ENCODE results near the gene THSD4. TPM values are rescaled to one million over a fixed set of nuclear protein-coding genes. Genes with fewer than 3 reads are reported as not detected.

Gene THSD4
- total RNA-seq, 2 experiments from 2014 or later = not detected

- no peaks in the 10 kb centered on the region for H3K79me2 ChIP-seq (ENCODE audit: insufficient read depth, low read depth, low read length)
- no peaks in the 10 kb centered on the region for H3K4me1 ChIP-seq (ENCODE audit: insufficient read depth, low read length, poor library complexity, severe bottlenecking)
- no peaks in the 10 kb centered on the region for H3K9me2 ChIP-seq (ENCODE audit: insufficient read depth, low read length)
- no peak overlapping the region for H3K4me2 ChIP-seq (ENCODE audit: low read length)
- no TSS peak for BruUV-seq (replicated peaks)
- H3K4me3 ChIP-seq (ENCODE audit: low read depth, low read length, poor library complexity, severe bottlenecking) = no peak overlapping the region
- ChIA-PET POLR2A (interaction anchor here (0.6 kb wide), 1 partner anchor 51 kb away, joined by 3 read pairs; no protein-coding TSS in a partner anchor), CTCF (ENCODE audit: unreplicated experiment) (no interaction called here)
- no peak overlapping the region for H2AFZ ChIP-seq (ENCODE audit: low read length)
- H3K36me3 ChIP-seq (ENCODE audit: insufficient read depth, low read length) = no peaks in the 10 kb centered on the region
- intact Hi-C loops (cut with micrococcal nuclease; ENCODE audit: unreplicated experiment) = no loop called here
- H3K27ac ChIP-seq (ENCODE audit: low read depth, low read length, poor library complexity, severe bottlenecking) = no peak overlapping the region
- no peak for DNase-seq (ENCODE audit: low spot score)
- TF ChIP-seq EZH2phosphoT487 (IDR thresholded peaks at IDR 0.05; ENCODE audit: borderline replicate concordance, low read depth, low read length) = no peak
- no peak for TF ChIP-seq CTCF (conservative IDR thresholded peaks at IDR 0.05; ENCODE audit: low read length)
- H4K20me1 ChIP-seq (ENCODE audit: insufficient read depth, low read length) = no peaks in the 10 kb centered on the region
- H3K9me3 ChIP-seq (ENCODE audit: low read length) = no peaks in the 10 kb centered on the region
Measured at GRCh38 chr15:71139241-71139640, 24.0 kb downstream of the THSD4 start.

GRCh38 chr15:71141572-71141971 lies 26.3 kb downstream of the THSD4 start:
- H3K4me1 ChIP-seq (ENCODE audit: insufficient read depth, low read length, poor library complexity, severe bottlenecking) = no peaks in the 10 kb centered on the region
- CTCF ChIA-PET (ENCODE audit: unreplicated experiment) = no interaction called here
- POLR2A ChIA-PET = interaction anchor here (1.1 kb wide), 1 partner anchor 9 kb away, joined by 3 read pairs; no protein-coding TSS in a partner anchor
- no TSS peak for BruUV-seq (replicated peaks)
- H3K9me3 ChIP-seq (ENCODE audit: low read length) = no peaks in the 10 kb centered on the region
- no peak overlapping the region for H3K4me3 ChIP-seq (ENCODE audit: low read depth, low read length, poor library complexity, severe bottlenecking)
- no peaks in the 10 kb centered on the region for H4K20me1 ChIP-seq (ENCODE audit: insufficient read depth, low read length)
- no peak overlapping the region for H3K4me2 ChIP-seq (ENCODE audit: low read length)
- no peak overlapping the region for H2AFZ ChIP-seq (ENCODE audit: low read length)
- no peaks in the 10 kb centered on the region for H3K9me2 ChIP-seq (ENCODE audit: insufficient read depth, low read length)
- no peak for TF ChIP-seq EZH2phosphoT487 (IDR thresholded peaks at IDR 0.05; ENCODE audit: borderline replicate concordance, low read depth, low read length)
- TF ChIP-seq CTCF (conservative IDR thresholded peaks at IDR 0.05; ENCODE audit: low read length) = no peak
- DNase-seq (ENCODE audit: low spot score) = no peak
- no peaks in the 10 kb centered on the region for H3K36me3 ChIP-seq (ENCODE audit: insufficient read depth, low read length)
- intact Hi-C loops (cut with micrococcal nuclease; ENCODE audit: unreplicated experiment) = no loop called here
- no peaks in the 10 kb centered on the region for H3K79me2 ChIP-seq (ENCODE audit: insufficient read depth, low read depth, low read length)
- no peak overlapping the region for H3K27ac ChIP-seq (ENCODE audit: low read depth, low read length, poor library complexity, severe bottlenecking)

- ChIA-PET POLR2A (no interaction called here), CTCF (ENCODE audit: unreplicated experiment) (no interaction called here)
- Histone ChIP-seq H3K79me2 (ENCODE audit: insufficient read depth, low read depth, low read length) (no peaks in the 10 kb centered on the region), H2AFZ (ENCODE audit: low read length) (no peak overlapping the region), H3K36me3 (ENCODE audit: insufficient read depth, low read length) (no peaks in the 10 kb centered on the region), H4K20me1 (ENCODE audit: insufficient read depth, low read length) (no peaks in the 10 kb centered on the region), H3K9me2 (ENCODE audit: insufficient read depth, low read length) (no peaks in the 10 kb centered on the region), H3K9me3 (ENCODE audit: low read length) (no peaks in the 10 kb centered on the region), H3K27ac (ENCODE audit: low read depth, low read length, poor library complexity, severe bottlenecking) (no peak overlapping the region), H3K4me2 (ENCODE audit: low read length) (no peak overlapping the region), H3K4me1 (ENCODE audit: insufficient read depth, low read length, poor library complexity, severe bottlenecking) (no peaks in the 10 kb centered on the region), H3K4me3 (ENCODE audit: low read depth, low read length, poor library complexity, severe bottlenecking) (no peak overlapping the region)
- TF ChIP-seq CTCF (conservative IDR thresholded peaks at IDR 0.05; ENCODE audit: low read length) (no peak), EZH2phosphoT487 (IDR thresholded peaks at IDR 0.05; ENCODE audit: borderline replicate concordance, low read depth, low read length) (no peak)
- DNase-seq (ENCODE audit: low spot score) = no peak
- intact Hi-C loops (cut with micrococcal nuclease; ENCODE audit: unreplicated experiment) = no loop called here
- BruUV-seq (replicated peaks) = no TSS peak
Measured at GRCh38 chr15:71142780-71143179, 27.5 kb downstream of the THSD4 start.
